Lower leg skin (tissue), 3 donors: Measurements from ENCODE around the gene VAMP4.

Experiments used
- CTCF ChIP-seq, 3 donors: fragments of 450-650 bp; IDR thresholded peaks; one replicate each; pipeline ENCODE4 v1.5.1; 2016; ENCODE audit warnings: antibody characterized with exemption in 3 of 3, mild to moderate bottlenecking in 3 of 3, moderate library complexity in 2 of 3
- POLR2A ChIP-seq, 2 donors: fragments of 450-650 bp; IDR thresholded peaks; one replicate each; pipeline ENCODE4 v1.6.1; 2016 to 2017; ENCODE audit warnings: antibody characterized with exemption in 2 of 2, mild to moderate bottlenecking in 1 of 2, moderate library complexity in 1 of 2

- TF ChIP-seq CTCF (IDR thresholded peaks at IDR 0.05): no peak
- TF ChIP-seq POLR2A (IDR thresholded peaks at IDR 0.05): no peak
Observed at GRCh38 chr1:171674431-171675405, 67.1 kb downstream of the VAMP4 start.
